ENCODE measurements around the gene MYL5.

Gene MYL5

GRCh38 chr4:714087-714486, 39.7 kb downstream of the MYL5 start:
- no peak overlapping the region for H3K4me3 ChIP-seq (ENCODE audit: low read depth, low read length)
- no peak for TF ChIP-seq CTCF (IDR thresholded peaks at IDR 0.05; ENCODE audit: borderline replicate concordance, insufficient read depth, low read depth, low read length)

- no peak for TF ChIP-seq CTCF (IDR thresholded peaks at IDR 0.05; ENCODE audit: borderline replicate concordance, insufficient read depth, low read depth, low read length)
- H3K4me3 ChIP-seq (ENCODE audit: low read depth, low read length): no peak overlapping the region
Observed at GRCh38 chr4:717601-718320, 43.4 kb downstream of the MYL5 start.

GRCh38 chr4:718460-718859, 44.1 kb downstream of the MYL5 start:
- no peak for TF ChIP-seq CTCF (IDR thresholded peaks at IDR 0.05; ENCODE audit: borderline replicate concordance, insufficient read depth, low read depth, low read length)

GRCh38 chr4:720111-720860, 45.9 kb downstream of the MYL5 start:
- H3K4me3 ChIP-seq (ENCODE audit: low read depth, low read length): no peak overlapping the region
- no peak for TF ChIP-seq CTCF (IDR thresholded peaks at IDR 0.05; ENCODE audit: borderline replicate concordance, insufficient read depth, low read depth, low read length)

More at GRCh38 chr4:718460-718859, 44.1 kb downstream of the MYL5 start:
- H3K4me3 ChIP-seq (ENCODE audit: low read depth, low read length): no peak overlapping the region

DNA sequence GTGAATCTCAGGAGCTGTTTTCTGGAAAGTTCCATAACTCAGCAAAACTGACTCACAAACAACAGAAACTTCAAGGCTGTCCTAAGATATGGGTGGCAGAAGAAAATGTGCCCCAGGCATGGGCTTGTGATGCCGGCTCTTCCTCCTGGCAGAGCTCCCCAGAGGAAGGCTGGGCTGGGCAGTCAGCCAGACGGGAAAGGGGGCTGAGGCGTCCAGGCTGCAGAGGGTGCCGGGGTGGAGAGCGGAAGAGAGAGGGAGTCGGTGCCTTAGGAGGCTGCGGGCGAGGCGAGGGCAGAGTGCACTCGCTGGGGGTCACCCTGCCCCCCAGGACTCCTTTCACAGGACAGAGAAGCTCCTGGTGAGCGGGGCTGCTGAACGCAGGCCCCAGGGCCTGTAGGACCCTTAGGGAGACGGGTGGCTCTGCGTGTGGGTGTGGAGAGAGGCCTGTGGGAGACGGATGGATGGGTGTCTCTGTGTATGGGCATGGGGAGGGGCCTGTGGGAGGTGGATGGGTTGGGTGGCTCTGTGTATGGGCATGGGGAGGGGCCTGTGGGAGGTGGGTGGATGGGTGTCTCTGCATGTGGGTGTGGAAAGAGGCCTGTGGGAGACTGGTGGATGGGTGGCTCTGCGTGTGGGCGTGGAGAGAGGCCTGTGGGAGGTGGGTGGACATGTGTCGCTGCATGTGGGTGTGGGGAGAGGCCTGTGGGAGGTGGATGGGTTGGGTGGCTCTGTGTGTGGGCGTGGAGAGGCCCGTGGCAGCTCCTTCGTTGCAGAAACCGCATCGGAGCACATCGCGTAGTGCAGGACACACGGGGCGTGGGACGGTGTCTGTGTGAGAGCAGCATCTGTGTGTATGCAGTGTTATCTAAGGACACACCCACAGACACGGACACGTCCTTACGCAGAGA, 47.2 kb downstream of the MYL5 start:
- H3K4me3 ChIP-seq (ENCODE audit: low read depth, low read length): no peak overlapping the region

More for the DNA sequence above, 47.2 kb downstream of the MYL5 start:
- no peak for TF ChIP-seq CTCF (IDR thresholded peaks at IDR 0.05; ENCODE audit: borderline replicate concordance, insufficient read depth, low read depth, low read length)
